C4-2B (cell line): ENCODE results near the gene PRDM15.
"Not testable (repeated sequence)": the region's sequence is repeated elsewhere in the genome, so short reads cannot be mapped to it uniquely, and the experiment has no call there.

Source experiments
- H3K27ac ChIP-seq: fragments of 450-650 bp; 2 replicates; pipeline ENCODE4 v1.5.1; 2017
- CTCF ChIP-seq: fragments of 450-650 bp; conservative IDR thresholded peaks from 2 replicates; pipeline ENCODE4 v1.5.1; 2017; ENCODE audit warnings: mild to moderate bottlenecking
- ZFX ChIP-seq: fragments of 450-650 bp; IDR thresholded peaks from 2 replicates; pipeline ENCODE4 v1.6.1; 2017

The PRDM15 gene

GRCh38 chr21:41792711-41793110, 86.4 kb downstream of the PRDM15 start:
- no peak overlapping the region for H3K27ac ChIP-seq
- TF ChIP-seq ZFX (no peak), CTCF (no peak)

- H3K27ac ChIP-seq = no peak overlapping the region
- no peak for TF ChIP-seq CTCF
- no peak for TF ChIP-seq ZFX
Measured at GRCh38 chr21:41786509-41786987, 92.6 kb downstream of the PRDM15 start.

- H3K27ac ChIP-seq = not testable (repeated sequence)
Measured at GRCh38 chr21:41785262-41785661, 93.9 kb downstream of the PRDM15 start.

GRCh38 chr21:41784456-41785102, 94.6 kb downstream of the PRDM15 start:
- TF ChIP-seq ZFX = no peak
- TF ChIP-seq CTCF = no peak
- no peak overlapping the region for H3K27ac ChIP-seq

- TF ChIP-seq CTCF (no peak), ZFX (no peak)
- peak overlapping the region; percentile 9; the same call in 1 of the 2 replicates for H3K27ac ChIP-seq
Measured at GRCh38 chr21:41783476-41784180, 95.5 kb downstream of the PRDM15 start.

- H3K27ac ChIP-seq = no peak overlapping the region
- no peak for TF ChIP-seq ZFX
- no peak for TF ChIP-seq CTCF
Measured at GRCh38 chr21:41781050-41781410, 98.1 kb downstream of the PRDM15 start.

- H3K27ac ChIP-seq = no peak overlapping the region
- no peak for TF ChIP-seq CTCF
- TF ChIP-seq ZFX = no peak
Measured at GRCh38 chr21:41780337-41781049, 98.7 kb downstream of the PRDM15 start.
